GM18873 (cell line): ENCODE results near the gene BARD1.

ENCODE experiments used
- ATAC-seq: cut with Tn5 transposase; IDR thresholded peaks from one replicate; pipeline ENCODE4 v1.9.1; 2021; ENCODE audit warnings: mild to moderate bottlenecking, moderate library complexity, moderate number of reproducible peaks; ENCODE audit not compliant: unreplicated experiment, low FRiP score

The BARD1 gene

DNA sequence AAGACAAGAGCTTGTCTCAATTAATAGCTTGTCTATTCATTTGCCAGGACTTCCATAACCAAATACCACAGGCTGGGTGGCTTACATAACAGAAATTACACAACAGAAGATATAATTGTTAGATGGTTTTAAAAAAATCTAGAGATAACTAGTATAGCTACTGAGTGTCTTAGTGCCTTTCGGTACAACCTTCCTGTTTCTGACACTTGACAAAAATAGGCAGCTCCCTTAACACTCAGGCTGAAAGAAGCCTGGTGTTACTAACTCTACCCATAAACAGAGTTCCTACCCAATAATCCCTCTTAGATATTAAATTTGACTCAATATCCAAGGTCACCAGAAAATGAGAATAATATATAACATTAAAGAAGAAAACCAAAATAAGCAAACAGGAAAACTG is 129.7 kb downstream of the BARD1 start:
- no peak for ATAC-seq

DNA sequence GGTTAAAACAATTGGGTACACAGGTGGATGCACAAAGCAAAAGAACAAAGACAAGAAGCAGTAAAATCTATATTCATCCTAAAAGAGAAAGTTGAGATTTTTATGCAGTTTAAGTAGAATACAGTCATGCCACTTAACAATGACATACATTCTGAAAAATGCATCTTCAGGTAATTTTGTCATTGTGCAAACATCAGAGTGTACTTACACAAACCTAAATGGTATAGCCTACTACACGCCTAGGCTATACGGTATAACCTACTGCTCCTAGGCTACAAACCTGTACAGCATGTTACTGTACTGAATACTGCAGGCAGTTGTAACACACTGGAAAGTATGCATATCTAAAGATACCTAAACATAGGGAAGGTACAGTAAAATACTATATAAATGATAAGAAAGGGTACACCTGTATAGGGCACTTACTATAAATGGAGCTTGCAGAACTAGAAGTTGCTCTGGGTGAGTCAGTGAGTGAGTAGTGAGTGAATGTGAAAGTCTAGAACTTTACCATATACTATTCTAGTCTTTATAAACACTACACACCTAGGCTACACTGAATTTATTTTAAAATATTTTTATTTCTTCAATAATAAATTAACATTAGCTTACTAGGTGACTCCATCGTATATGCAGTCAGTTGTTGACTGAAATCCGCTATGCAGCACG is 132.9 kb downstream of the BARD1 start:
- ATAC-seq, result no peak
